ENCODE measurements around the gene DZANK1.

DNA sequence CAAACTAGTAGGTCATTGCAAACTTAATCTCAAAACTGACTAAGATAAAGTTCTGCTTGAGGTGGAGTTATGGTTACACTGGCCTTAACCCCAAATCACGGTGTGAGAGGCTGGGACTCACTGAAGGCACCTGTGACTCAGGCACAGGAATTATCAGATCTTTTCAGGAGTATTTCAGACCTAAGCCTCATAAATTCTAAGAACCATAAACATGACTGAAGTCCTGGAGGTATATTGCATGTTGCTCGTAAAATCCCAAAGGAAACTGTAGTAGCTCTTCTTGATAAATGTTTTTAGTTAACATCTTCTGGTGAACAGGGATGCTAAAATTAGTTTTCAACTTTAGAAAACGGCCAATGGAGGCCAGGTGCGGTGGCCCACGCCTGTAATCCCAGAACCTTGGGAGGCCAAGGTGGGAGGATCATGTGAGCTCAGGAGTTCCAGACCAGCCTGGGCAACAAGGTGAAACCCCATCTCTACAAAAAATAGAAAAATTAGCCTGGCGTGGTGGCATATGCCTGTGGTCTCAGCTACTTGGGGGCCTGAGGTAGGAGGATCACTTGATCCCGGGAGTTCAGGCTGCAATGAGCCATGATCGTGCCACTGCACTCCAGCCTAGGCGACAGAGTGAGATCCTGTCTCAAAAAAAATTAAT lies 36.5 kb downstream of the DZANK1 start:
- TF ChIP-seq ZNF565 (CRISPR knock-in tag; conservative IDR thresholded peaks at IDR 0.05; ENCODE audit: low read depth) (no peak), RARB (CRISPR knock-in tag; IDR thresholded peaks at IDR 0.05) (no peak), TOX (CRISPR knock-in tag; IDR thresholded peaks at IDR 0.05; ENCODE audit: borderline replicate concordance) (no peak), BACH2 (CRISPR knock-in tag; IDR thresholded peaks at IDR 0.05; ENCODE audit: borderline replicate concordance) (no peak), ARNTL (CRISPR knock-in tag; IDR thresholded peaks at IDR 0.05; ENCODE audit: borderline replicate concordance, low read depth) (no peak), CSDC2 (CRISPR knock-in tag; IDR thresholded peaks at IDR 0.05) (no peak)
- TF ChIP-seq, protein P1, sequence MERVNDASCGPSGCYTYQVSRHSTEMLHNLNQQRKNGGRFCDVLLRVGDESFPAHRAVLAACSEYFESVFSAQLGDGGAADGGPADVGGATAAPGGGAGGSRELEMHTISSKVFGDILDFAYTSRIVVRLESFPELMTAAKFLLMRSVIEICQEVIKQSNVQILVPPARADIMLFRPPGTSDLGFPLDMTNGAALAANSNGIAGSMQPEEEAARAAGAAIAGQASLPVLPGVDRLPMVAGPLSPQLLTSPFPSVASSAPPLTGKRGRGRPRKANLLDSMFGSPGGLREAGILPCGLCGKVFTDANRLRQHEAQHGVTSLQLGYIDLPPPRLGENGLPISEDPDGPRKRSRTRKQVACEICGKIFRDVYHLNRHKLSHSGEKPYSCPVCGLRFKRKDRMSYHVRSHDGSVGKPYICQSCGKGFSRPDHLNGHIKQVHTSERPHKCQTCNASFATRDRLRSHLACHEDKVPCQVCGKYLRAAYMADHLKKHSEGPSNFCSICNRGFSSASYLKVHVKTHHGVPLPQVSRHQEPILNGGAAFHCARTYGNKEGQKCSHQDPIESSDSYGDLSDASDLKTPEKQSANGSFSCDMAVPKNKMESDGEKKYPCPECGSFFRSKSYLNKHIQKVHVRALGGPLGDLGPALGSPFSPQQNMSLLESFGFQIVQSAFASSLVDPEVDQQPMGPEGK (CRISPR knock-in tag; IDR thresholded peaks at IDR 0.05; ENCODE audit: borderline replicate concordance), result no peak
- TF ChIP-seq, protein P2, sequence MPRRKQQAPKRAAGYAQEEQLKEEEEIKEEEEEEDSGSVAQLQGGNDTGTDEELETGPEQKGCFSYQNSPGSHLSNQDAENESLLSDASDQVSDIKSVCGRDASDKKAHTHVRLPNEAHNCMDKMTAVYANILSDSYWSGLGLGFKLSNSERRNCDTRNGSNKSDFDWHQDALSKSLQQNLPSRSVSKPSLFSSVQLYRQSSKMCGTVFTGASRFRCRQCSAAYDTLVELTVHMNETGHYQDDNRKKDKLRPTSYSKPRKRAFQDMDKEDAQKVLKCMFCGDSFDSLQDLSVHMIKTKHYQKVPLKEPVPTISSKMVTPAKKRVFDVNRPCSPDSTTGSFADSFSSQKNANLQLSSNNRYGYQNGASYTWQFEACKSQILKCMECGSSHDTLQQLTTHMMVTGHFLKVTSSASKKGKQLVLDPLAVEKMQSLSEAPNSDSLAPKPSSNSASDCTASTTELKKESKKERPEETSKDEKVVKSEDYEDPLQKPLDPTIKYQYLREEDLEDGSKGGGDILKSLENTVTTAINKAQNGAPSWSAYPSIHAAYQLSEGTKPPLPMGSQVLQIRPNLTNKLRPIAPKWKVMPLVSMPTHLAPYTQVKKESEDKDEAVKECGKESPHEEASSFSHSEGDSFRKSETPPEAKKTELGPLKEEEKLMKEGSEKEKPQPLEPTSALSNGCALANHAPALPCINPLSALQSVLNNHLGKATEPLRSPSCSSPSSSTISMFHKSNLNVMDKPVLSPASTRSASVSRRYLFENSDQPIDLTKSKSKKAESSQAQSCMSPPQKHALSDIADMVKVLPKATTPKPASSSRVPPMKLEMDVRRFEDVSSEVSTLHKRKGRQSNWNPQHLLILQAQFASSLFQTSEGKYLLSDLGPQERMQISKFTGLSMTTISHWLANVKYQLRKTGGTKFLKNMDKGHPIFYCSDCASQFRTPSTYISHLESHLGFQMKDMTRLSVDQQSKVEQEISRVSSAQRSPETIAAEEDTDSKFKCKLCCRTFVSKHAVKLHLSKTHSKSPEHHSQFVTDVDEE (CRISPR knock-in tag; IDR thresholded peaks at IDR 0.05), result no peak
